Mucosa of rectum (tissue), 2 donors: ENCODE measurements around the gene FANCD2.
A peak's percentile ranks its signal among the peaks of the same experiment; 100 is the strongest.
"Not testable (repeated sequence)": the region's sequence is repeated elsewhere in the genome, so short reads cannot be mapped to it uniquely, and the experiment has no call there.

Source experiments
- H3K27ac ChIP-seq, 2 donors: one replicate each; pipeline ENCODE4 v1.7.0; 2013; ENCODE audit warnings: inconsistent platforms in 2 of 2, low read depth in 2 of 2, low read length in 2 of 2
- H3K27me3 ChIP-seq, 2 donors: one replicate each; pipeline ENCODE4 v1.7.0; 2013; ENCODE audit warnings: low read length in 2 of 2; ENCODE audit not compliant: control insufficient read depth in 2 of 2, insufficient read depth in 2 of 2
- H3K36me3 ChIP-seq, 2 donors: one replicate each; pipeline ENCODE4 v1.7.0; 2013; ENCODE audit warnings: low read length in 2 of 2; ENCODE audit not compliant: control insufficient read depth in 2 of 2, insufficient read depth in 2 of 2
- H3K4me1 ChIP-seq, 2 donors: one replicate each; pipeline ENCODE4 v1.7.0; 2013; ENCODE audit warnings: low read length in 2 of 2, mild to moderate bottlenecking in 1 of 2; ENCODE audit not compliant: control insufficient read depth in 2 of 2, insufficient read depth in 2 of 2
- H3K4me3 ChIP-seq, 2 donors: one replicate each; pipeline ENCODE4 v1.7.0; 2013; ENCODE audit warnings: low read length in 2 of 2
- H3K9ac ChIP-seq, 2 donors: one replicate each; pipeline ENCODE4 v1.7.0; 2013; ENCODE audit warnings: low read length in 2 of 2, low read depth in 1 of 2, mild to moderate bottlenecking in 1 of 2
- H3K9me3 ChIP-seq, 2 donors: one replicate each; pipeline ENCODE4 v1.7.0; 2013; ENCODE audit warnings: low read length in 2 of 2; ENCODE audit not compliant: control insufficient read depth in 2 of 2
- donor health status: healthy.
- donor health status: Normal muscosa, but diverticular disease.

FANCD2 gene

GRCh38 chr3:10135872-10136271 is 109.6 kb downstream of the FANCD2 start:
- not testable (repeated sequence) for H3K4me1 ChIP-seq, H3K36me3 ChIP-seq, H3K9me3 ChIP-seq, H3K27ac ChIP-seq, H3K4me3 ChIP-seq, H3K9ac ChIP-seq, H3K27me3 ChIP-seq

- Histone ChIP-seq H3K27me3 (no peaks in the 10 kb centered on the region), H3K36me3 (no peaks in the 10 kb centered on the region), H3K9me3 (no peaks in the 10 kb centered on the region), H3K27ac (no peak overlapping the region), H3K4me3 (no peak overlapping the region), H3K4me1 (no peaks in the 10 kb centered on the region), H3K9ac (no peak overlapping the region)
These were observed 110.3 kb downstream of the FANCD2 start for GRCh38 chr3:10136426-10137005.

GRCh38 chr3:10137178-10137577 is 110.9 kb downstream of the FANCD2 start:
- H3K36me3 ChIP-seq: no peaks in the 10 kb centered on the region
- no peak overlapping the region for H3K4me3 ChIP-seq
- H3K27ac ChIP-seq: no peak overlapping the region
- H3K9ac ChIP-seq: no peak overlapping the region
- H3K27me3 ChIP-seq: no peaks in the 10 kb centered on the region
- no peaks in the 10 kb centered on the region for H3K9me3 ChIP-seq
- H3K4me1 ChIP-seq: no peaks in the 10 kb centered on the region

- peak overlapping the region; percentile 83 to 91 for H3K27ac ChIP-seq
- peak overlapping the region; percentile 82 to 93 for H3K4me3 ChIP-seq
- peak overlapping the region in 1 of 2 donors; percentile 86 for H3K9ac ChIP-seq
These were observed 114.8 kb downstream of the FANCD2 start for GRCh38 chr3:10140996-10141546.

GRCh38 chr3:10142707-10143560 is 116.7 kb downstream of the FANCD2 start:
- Histone ChIP-seq H3K9me3 (no peaks in the 10 kb centered on the region), H3K27ac (no peak overlapping the region), H3K9ac (peak overlapping the region; percentile 26 to 86)

More at GRCh38 chr3:10140996-10141546, 114.8 kb downstream of the FANCD2 start:
- peaks cover 0 to 3% of the 10 kb centered on the region in 2 donors for H3K36me3 ChIP-seq
- no peaks in the 10 kb centered on the region for H3K9me3 ChIP-seq
- H3K4me1 ChIP-seq: peaks cover 8 to 12% of the 10 kb centered on the region in 2 donors
- H3K27me3 ChIP-seq: no peaks in the 10 kb centered on the region

GRCh38 chr3:10145685-10146084 is 119.4 kb downstream of the FANCD2 start:
- no peak overlapping the region for H3K9ac ChIP-seq
- H3K27me3 ChIP-seq: no peaks in the 10 kb centered on the region
- H3K36me3 ChIP-seq: peaks cover 17 to 24% of the 10 kb centered on the region in 2 donors
- peaks cover 8 to 12% of the 10 kb centered on the region in 2 donors for H3K4me1 ChIP-seq
- no peaks in the 10 kb centered on the region for H3K9me3 ChIP-seq
- no peak overlapping the region for H3K27ac ChIP-seq
- no peak overlapping the region for H3K4me3 ChIP-seq

More at GRCh38 chr3:10142707-10143560, 116.7 kb downstream of the FANCD2 start:
- peaks cover 4 to 10% of the 10 kb centered on the region in 2 donors for H3K36me3 ChIP-seq
- H3K4me3 ChIP-seq: peak overlapping the region; percentile 82 to 93
- H3K27me3 ChIP-seq: no peaks in the 10 kb centered on the region
- H3K4me1 ChIP-seq: peaks cover 8 to 12% of the 10 kb centered on the region in 2 donors

GRCh38 chr3:10149226-10149625 is 123.0 kb downstream of the FANCD2 start:
- Histone ChIP-seq H3K27ac (no peak overlapping the region), H3K36me3 (peaks cover 24 to 25% of the 10 kb centered on the region in 2 donors), H3K4me1 (peaks cover 0 to 2% of the 10 kb centered on the region in 2 donors), H3K27me3 (no peaks in the 10 kb centered on the region), H3K4me3 (no peak overlapping the region), H3K9ac (no peak overlapping the region), H3K9me3 (no peaks in the 10 kb centered on the region)

GRCh38 chr3:10150987-10151386 is 124.8 kb downstream of the FANCD2 start:
- no peak overlapping the region for H3K27ac ChIP-seq
- H3K4me3 ChIP-seq: no peak overlapping the region
- no peaks in the 10 kb centered on the region for H3K27me3 ChIP-seq
- no peaks in the 10 kb centered on the region for H3K9me3 ChIP-seq
- peaks cover 26 to 28% of the 10 kb centered on the region in 2 donors for H3K36me3 ChIP-seq
- no peak overlapping the region for H3K9ac ChIP-seq
- no peaks in the 10 kb centered on the region for H3K4me1 ChIP-seq
